ENCODE measurements around the gene SCLY.
"Not testable (repeated sequence)": the region's sequence is repeated elsewhere in the genome, so short reads cannot be mapped to it uniquely, and the experiment has no call there.

SCLY gene

DNA sequence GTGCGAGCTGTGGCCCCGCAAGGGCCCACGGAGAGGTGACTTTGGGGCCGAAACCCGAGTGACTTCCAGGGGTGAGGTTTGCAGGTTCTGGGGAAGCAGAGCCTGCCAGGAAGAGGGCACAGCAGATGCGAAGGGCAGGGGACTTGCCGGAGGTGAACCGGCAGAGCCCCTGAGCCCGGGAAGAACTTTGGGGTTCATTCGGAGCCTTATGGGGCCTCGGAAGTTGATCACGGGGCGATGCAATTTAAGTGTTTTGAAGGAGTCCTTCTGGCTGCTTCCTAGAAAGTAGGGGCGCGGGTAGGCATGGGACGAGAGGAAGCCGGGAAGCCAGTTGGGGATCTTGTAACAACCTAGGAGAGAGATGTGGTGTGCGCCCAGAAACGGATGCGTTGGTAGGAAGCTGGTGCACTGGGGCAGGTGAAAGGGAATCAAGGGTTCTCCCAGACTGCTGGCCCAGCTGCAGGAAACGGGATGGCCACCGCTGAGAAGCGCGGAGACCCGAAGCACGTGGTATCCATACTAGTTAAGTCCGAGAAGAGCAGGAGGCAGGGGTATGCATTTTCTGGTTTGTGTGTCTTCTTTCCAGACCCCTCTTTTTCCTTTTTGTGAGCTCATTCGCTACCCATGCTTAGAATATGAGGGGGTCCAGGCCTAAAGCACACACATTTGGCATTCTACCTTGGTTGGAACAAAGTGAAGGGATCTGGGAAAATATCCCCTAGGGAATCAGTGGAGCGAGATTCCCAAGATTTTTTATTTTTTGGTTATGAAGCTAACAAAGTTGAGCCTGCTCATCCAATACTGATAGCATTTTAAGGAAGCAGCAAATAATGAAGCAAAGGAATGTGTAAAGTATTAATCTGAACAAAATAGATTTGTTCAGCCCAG is 758 bp downstream of the SCLY start:
- Histone ChIP-seq H3K27me3 (ENCODE audit: control insufficient read depth in 1 of 2, insufficient read depth in 2 of 2, low read length in 2 of 2) (no peaks in the 10 kb centered on the region), H3K27ac (ENCODE audit: low read depth, low read length) (peak overlapping the region; percentile 75), H3K9me3 (ENCODE audit: low read length) (no peaks in the 10 kb centered on the region), H3K9ac (ENCODE audit: low read length) (peak overlapping the region; percentile 80), H3K4me1 (ENCODE audit: insufficient read depth, low read length) (peaks cover 17% of the 10 kb centered on the region), H3K36me3 (ENCODE audit: insufficient read depth, low read length) (no peaks in the 10 kb centered on the region), H3K4me3 (ENCODE audit: low read depth in 1 of 2, low read length in 2 of 2) (peak overlapping the region; percentile 72 to 84)

GRCh38 chr2:238063414-238064189 is 2.8 kb downstream of the SCLY start:
- H3K36me3 ChIP-seq (ENCODE audit: insufficient read depth, low read length): peaks cover 2% of the 10 kb centered on the region
- H3K27ac ChIP-seq (ENCODE audit: low read depth, low read length): no peak overlapping the region
- H3K9me3 ChIP-seq (ENCODE audit: low read length): no peaks in the 10 kb centered on the region
- H3K9ac ChIP-seq (ENCODE audit: low read length): no peak overlapping the region
- no peaks in the 10 kb centered on the region for H3K27me3 ChIP-seq (ENCODE audit: control insufficient read depth in 1 of 2, insufficient read depth in 2 of 2, low read length in 2 of 2)
- peaks cover 17% of the 10 kb centered on the region for H3K4me1 ChIP-seq (ENCODE audit: insufficient read depth, low read length)
- no peak overlapping the region for H3K4me3 ChIP-seq (ENCODE audit: low read depth in 1 of 2, low read length in 2 of 2)

- peaks cover 4% of the 10 kb centered on the region for H3K36me3 ChIP-seq (ENCODE audit: insufficient read depth, low read length)
- H3K9ac ChIP-seq (ENCODE audit: low read length): no peak overlapping the region
- no peak overlapping the region for H3K4me3 ChIP-seq (ENCODE audit: low read depth in 1 of 2, low read length in 2 of 2)
- no peaks in the 10 kb centered on the region for H3K9me3 ChIP-seq (ENCODE audit: low read length)
- no peaks in the 10 kb centered on the region for H3K27me3 ChIP-seq (ENCODE audit: control insufficient read depth in 1 of 2, insufficient read depth in 2 of 2, low read length in 2 of 2)
- no peak overlapping the region for H3K27ac ChIP-seq (ENCODE audit: low read depth, low read length)
- H3K4me1 ChIP-seq (ENCODE audit: insufficient read depth, low read length): peaks cover 16% of the 10 kb centered on the region
Measured at GRCh38 chr2:238064376-238064775, 3.6 kb downstream of the SCLY start.

DNA sequence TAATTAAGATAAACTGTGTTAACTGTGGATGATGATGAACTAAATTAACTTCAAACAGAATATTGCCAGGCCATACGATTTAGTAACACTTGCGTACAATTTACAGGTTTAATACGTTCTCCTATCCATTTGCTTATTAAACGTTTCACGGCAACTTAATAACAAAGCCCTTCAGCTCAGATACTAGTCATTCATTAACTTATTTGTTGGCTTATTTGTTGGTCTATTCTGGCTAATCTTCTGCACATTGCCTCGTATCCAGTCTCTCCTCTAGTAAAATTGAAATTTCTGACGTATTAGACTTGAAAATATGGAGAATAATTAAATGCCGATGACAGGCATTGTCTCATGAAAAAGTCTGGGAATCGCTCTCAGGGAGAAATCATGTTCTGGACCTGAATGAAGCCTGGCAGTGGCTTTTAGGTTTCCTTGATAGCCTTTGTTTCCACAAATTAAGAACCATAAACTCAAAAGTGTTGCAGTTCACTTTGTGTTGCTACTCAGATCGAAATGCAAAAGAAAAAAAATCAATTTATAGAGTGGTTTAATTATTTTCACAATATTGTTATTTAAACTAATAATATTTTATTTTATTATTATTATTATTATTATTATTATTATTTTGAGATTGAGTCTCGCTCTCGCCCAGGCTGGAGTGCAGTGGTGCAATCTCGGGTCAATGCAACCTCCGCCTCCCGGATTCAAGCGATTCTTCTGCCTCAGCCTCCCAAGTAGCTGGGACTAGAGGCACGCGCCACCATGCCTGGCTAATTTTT is 4.5 kb downstream of the SCLY start:
- Histone ChIP-seq H3K27ac (ENCODE audit: low read depth, low read length) (no peak overlapping the region), H3K36me3 (ENCODE audit: insufficient read depth, low read length) (peaks cover 9% of the 10 kb centered on the region), H3K9me3 (ENCODE audit: low read length) (no peaks in the 10 kb centered on the region), H3K4me1 (ENCODE audit: insufficient read depth, low read length) (peaks cover 7% of the 10 kb centered on the region), H3K9ac (ENCODE audit: low read length) (no peak overlapping the region), H3K4me3 (ENCODE audit: low read depth in 1 of 2, low read length in 2 of 2) (no peak overlapping the region), H3K27me3 (ENCODE audit: control insufficient read depth in 1 of 2, insufficient read depth in 2 of 2, low read length in 2 of 2) (no peaks in the 10 kb centered on the region)

- Histone ChIP-seq H3K27ac (ENCODE audit: low read depth, low read length) (no peak overlapping the region), H3K9ac (ENCODE audit: low read length) (no peak overlapping the region), H3K36me3 (ENCODE audit: insufficient read depth, low read length) (peaks cover 9% of the 10 kb centered on the region), H3K4me3 (ENCODE audit: low read depth in 1 of 2, low read length in 2 of 2) (no peak overlapping the region), H3K4me1 (ENCODE audit: insufficient read depth, low read length) (peaks cover 7% of the 10 kb centered on the region), H3K27me3 (ENCODE audit: control insufficient read depth in 1 of 2, insufficient read depth in 2 of 2, low read length in 2 of 2) (no peaks in the 10 kb centered on the region), H3K9me3 (ENCODE audit: low read length) (no peaks in the 10 kb centered on the region)
Measured at GRCh38 chr2:238066218-238066617, 5.4 kb downstream of the SCLY start.

DNA sequence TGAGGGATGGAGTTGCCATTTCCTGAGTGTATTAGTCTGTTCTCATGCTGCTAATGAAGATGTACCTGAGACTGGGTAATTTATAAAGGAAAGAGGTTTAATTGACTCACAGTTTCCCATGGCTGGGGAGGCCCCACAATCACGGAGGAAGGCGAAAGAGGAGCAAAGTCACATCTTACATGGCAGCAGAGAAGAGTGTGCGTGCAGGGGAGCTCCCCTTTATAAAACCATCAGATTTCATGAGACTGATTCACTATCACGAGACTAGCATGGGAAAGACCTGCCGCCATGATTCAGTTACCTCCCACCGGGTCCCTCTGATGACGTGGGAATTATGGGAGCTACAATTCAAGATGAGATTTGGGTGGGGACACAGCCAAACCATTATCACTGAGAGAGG is 5.9 kb downstream of the SCLY start:
- not testable (repeated sequence) for H3K9ac ChIP-seq (ENCODE audit: low read length); H3K27ac ChIP-seq (ENCODE audit: low read depth, low read length); H3K36me3 ChIP-seq (ENCODE audit: insufficient read depth, low read length); H3K27me3 ChIP-seq (ENCODE audit: control insufficient read depth in 1 of 2, insufficient read depth in 2 of 2, low read length in 2 of 2); H3K9me3 ChIP-seq (ENCODE audit: low read length); H3K4me1 ChIP-seq (ENCODE audit: insufficient read depth, low read length); H3K4me3 ChIP-seq (ENCODE audit: low read depth in 1 of 2, low read length in 2 of 2)

GRCh38 chr2:238067939-238068338 is 7.1 kb downstream of the SCLY start:
- H3K4me1 ChIP-seq (ENCODE audit: insufficient read depth, low read length): no peaks in the 10 kb centered on the region
- H3K27me3 ChIP-seq (ENCODE audit: control insufficient read depth in 1 of 2, insufficient read depth in 2 of 2, low read length in 2 of 2): no peaks in the 10 kb centered on the region
- no peak overlapping the region for H3K9ac ChIP-seq (ENCODE audit: low read length)
- no peaks in the 10 kb centered on the region for H3K9me3 ChIP-seq (ENCODE audit: low read length)
- no peak overlapping the region for H3K27ac ChIP-seq (ENCODE audit: low read depth, low read length)
- H3K36me3 ChIP-seq (ENCODE audit: insufficient read depth, low read length): peaks cover 9% of the 10 kb centered on the region
- H3K4me3 ChIP-seq (ENCODE audit: low read depth in 1 of 2, low read length in 2 of 2): no peak overlapping the region

DNA sequence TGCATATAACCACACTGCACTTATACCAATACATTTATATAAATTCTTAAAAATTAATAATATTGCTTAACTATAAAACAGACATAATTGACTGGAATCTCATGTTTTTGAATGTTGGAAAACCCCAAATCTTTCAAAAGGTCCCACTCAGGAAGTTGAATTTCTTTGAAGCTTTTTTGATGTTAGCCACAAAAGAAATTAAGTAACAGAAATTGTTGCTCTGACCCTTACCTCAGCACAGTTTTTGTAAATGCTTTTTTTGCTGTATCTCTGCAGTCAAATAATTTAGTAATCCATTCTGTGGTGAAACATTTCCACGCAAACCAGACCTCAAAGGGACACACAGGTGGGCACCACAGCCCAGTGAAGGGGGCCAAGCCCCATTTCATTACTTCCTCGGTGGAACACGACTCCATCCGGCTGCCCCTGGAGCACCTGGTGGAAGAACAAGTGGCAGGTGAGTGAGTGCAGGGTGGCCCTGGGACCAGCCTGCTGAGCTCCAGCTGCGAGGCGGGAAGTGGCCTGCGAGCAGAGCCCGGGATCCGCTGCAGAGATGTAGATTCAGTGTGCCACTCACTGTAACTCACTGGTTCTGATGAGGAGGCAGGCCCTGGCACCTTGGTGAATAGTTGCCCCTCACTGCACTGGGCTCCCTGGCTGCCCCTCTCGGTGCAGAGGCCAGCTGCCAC is 8.4 kb downstream of the SCLY start:
- Histone ChIP-seq H3K36me3 (ENCODE audit: insufficient read depth, low read length) (peaks cover 9% of the 10 kb centered on the region), H3K27ac (ENCODE audit: low read depth, low read length) (no peak overlapping the region), H3K9me3 (ENCODE audit: low read length) (no peaks in the 10 kb centered on the region), H3K4me1 (ENCODE audit: insufficient read depth, low read length) (no peaks in the 10 kb centered on the region), H3K9ac (ENCODE audit: low read length) (no peak overlapping the region), H3K4me3 (ENCODE audit: low read depth in 1 of 2, low read length in 2 of 2) (no peak overlapping the region), H3K27me3 (ENCODE audit: control insufficient read depth in 1 of 2, insufficient read depth in 2 of 2, low read length in 2 of 2) (no peaks in the 10 kb centered on the region)

GRCh38 chr2:238069877-238070276 is 9.1 kb downstream of the SCLY start:
- no peaks in the 10 kb centered on the region for H3K9me3 ChIP-seq (ENCODE audit: low read length)
- no peak overlapping the region for H3K9ac ChIP-seq (ENCODE audit: low read length)
- H3K36me3 ChIP-seq (ENCODE audit: insufficient read depth, low read length): peaks cover 9% of the 10 kb centered on the region
- H3K27ac ChIP-seq (ENCODE audit: low read depth, low read length): no peak overlapping the region
- H3K27me3 ChIP-seq (ENCODE audit: control insufficient read depth in 1 of 2, insufficient read depth in 2 of 2, low read length in 2 of 2): no peaks in the 10 kb centered on the region
- no peaks in the 10 kb centered on the region for H3K4me1 ChIP-seq (ENCODE audit: insufficient read depth, low read length)
- H3K4me3 ChIP-seq (ENCODE audit: low read depth in 1 of 2, low read length in 2 of 2): no peak overlapping the region

- H3K4me1 ChIP-seq (ENCODE audit: insufficient read depth, low read length): no peaks in the 10 kb centered on the region
- no peaks in the 10 kb centered on the region for H3K36me3 ChIP-seq (ENCODE audit: insufficient read depth, low read length)
- H3K4me3 ChIP-seq (ENCODE audit: low read depth in 1 of 2, low read length in 2 of 2): no peak overlapping the region
- no peak overlapping the region for H3K27ac ChIP-seq (ENCODE audit: low read depth, low read length)
- no peak overlapping the region for H3K9ac ChIP-seq (ENCODE audit: low read length)
- H3K27me3 ChIP-seq (ENCODE audit: control insufficient read depth in 1 of 2, insufficient read depth in 2 of 2, low read length in 2 of 2): no peaks in the 10 kb centered on the region
- H3K9me3 ChIP-seq (ENCODE audit: low read length): no peaks in the 10 kb centered on the region
Measured at GRCh38 chr2:238075397-238075796, 14.6 kb downstream of the SCLY start.

DNA sequence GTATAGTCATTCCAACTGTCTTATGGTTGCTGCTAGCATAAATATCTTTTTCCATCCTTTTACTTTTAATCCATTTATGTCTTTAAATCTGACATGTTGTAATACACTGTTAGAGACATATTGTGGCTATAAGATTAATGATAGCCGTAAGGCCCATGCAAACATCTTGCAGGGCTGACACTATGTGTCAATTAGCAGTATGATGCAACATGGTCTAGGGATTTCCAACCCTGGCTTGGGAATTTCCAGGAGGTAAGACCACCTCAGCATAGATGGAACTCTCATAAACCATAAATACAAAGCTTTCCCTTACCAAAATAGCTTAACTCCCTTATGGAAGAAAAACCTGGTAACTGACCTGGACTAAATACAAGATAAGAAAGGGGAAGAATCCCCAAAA is 16.5 kb downstream of the SCLY start:
- Histone ChIP-seq H3K36me3 (ENCODE audit: insufficient read depth, low read length) (peaks cover 12% of the 10 kb centered on the region), H3K9me3 (ENCODE audit: low read length) (no peaks in the 10 kb centered on the region), H3K27ac (ENCODE audit: low read depth, low read length) (no peak overlapping the region), H3K9ac (ENCODE audit: low read length) (no peak overlapping the region), H3K27me3 (ENCODE audit: control insufficient read depth in 1 of 2, insufficient read depth in 2 of 2, low read length in 2 of 2) (no peaks in the 10 kb centered on the region), H3K4me1 (ENCODE audit: insufficient read depth, low read length) (no peaks in the 10 kb centered on the region), H3K4me3 (ENCODE audit: low read depth in 1 of 2, low read length in 2 of 2) (no peak overlapping the region)
